Caco-2 (cell line): ENCODE data around the gene BEND3. TPM values are rescaled to one million over a fixed set of nuclear protein-coding genes. Genes with fewer than 3 reads are reported as not detected.

Experiments used
- BruUV-seq: library from RNA; stranded (reverse); fragments of 400-500 nt; replicated peaks from 2 replicates; lab custom pipeline; 2021; lab: Mats Ljungman, UMichigan
- CTCF ChIA-PET: fragments of 300-600 bp; sonication (Branson Sonifier 250); formaldehyde crosslinking; loops from one replicate; lab custom pipeline; 2022; ENCODE audit warnings: antibody characterized with exemption; lab: Charles Lee
- POLR2A ChIA-PET: fragments of 300-600 bp; sonication (Branson Sonifier 250); formaldehyde crosslinking; loops from one replicate; lab custom pipeline; 2022; ENCODE audit warnings: antibody characterized with exemption; lab: Charles Lee
- DNase-seq, 2 experiments: peaks; one replicate each; pipeline versions ENCODE4 v3.0.0 to v3.0.0-alpha.2; 2020 to 2022
- H3K27me3 ChIP-seq: replicated peaks from 2 replicates; pipeline ENCODE4 v1.6.0; 2011; ENCODE audit warnings: low read length; ENCODE audit not compliant: control insufficient read depth, insufficient read depth
- H3K36me3 ChIP-seq: 2 replicates; pipeline ENCODE4 v1.5.1; 2011; ENCODE audit warnings: low read length; ENCODE audit not compliant: control insufficient read depth, insufficient read depth
- H3K4me1 ChIP-seq: fragments of 250-450 bp; sonication (Bioruptor Pico); 2 replicates; pipeline ENCODE4 v1.5.1; 2020; ENCODE audit warnings: mild to moderate bottlenecking
- H3K4me3 ChIP-seq: 2 replicates; pipeline ENCODE4 v1.5.1; 2011; ENCODE audit warnings: low read depth, mild to moderate bottlenecking, control low read depth, low read length
- H3K9me3 ChIP-seq: fragments of 250-450 bp; sonication (Bioruptor Pico); 2 replicates; pipeline ENCODE4 v1.5.1; 2020; ENCODE audit warnings: mild to moderate bottlenecking, moderate library complexity
- H3K27ac Mint-ChIP-seq: one replicate; pipeline ENCODE4 v1.8.0; 2022; ENCODE audit warnings: mixed read lengths; ENCODE audit not compliant: unreplicated experiment
- H3K27me3 Mint-ChIP-seq: one replicate; pipeline ENCODE4 v1.8.0; 2022; ENCODE audit warnings: mixed read lengths; ENCODE audit not compliant: insufficient read depth, unreplicated experiment
- H3K36me3 Mint-ChIP-seq: one replicate; pipeline ENCODE4 v1.8.0; 2022; ENCODE audit warnings: mild to moderate bottlenecking, mixed read lengths; ENCODE audit not compliant: insufficient read depth, unreplicated experiment
- H3K4me1 Mint-ChIP-seq: one replicate; pipeline ENCODE4 v1.8.0; 2022; ENCODE audit warnings: low read depth, mixed read lengths; ENCODE audit not compliant: unreplicated experiment
- H3K4me3 Mint-ChIP-seq: one replicate; pipeline ENCODE4 v1.8.0; 2022; ENCODE audit warnings: mild to moderate bottlenecking, moderate library complexity, mixed read lengths; ENCODE audit not compliant: unreplicated experiment
- H3K9me3 Mint-ChIP-seq: one replicate; pipeline ENCODE4 v1.8.0; 2022; ENCODE audit warnings: mixed read lengths; ENCODE audit not compliant: unreplicated experiment
- intact Hi-C: fragments of 100-400 bp; cut with micrococcal nuclease; formaldehyde crosslinking; loops from one replicate; pipeline ENCODE4 v1.10.0; 2022; ENCODE audit not compliant: unreplicated experiment
- total RNA-seq: library from RNA; stranded (reverse); gene quantifications from 2 replicates; pipeline ENCODE4 v1.2.3, GENCODE V29; 2022
- TF ChIP-seq, protein P1 (sequence below), 2 experiments: fragments of 200-600 bp in 1 of 2; IDR thresholded peaks; 1 replicate in 1 of 2; 2 replicates in 1 of 2; pipeline versions ENCODE4 v1.5.1 to v1.8.0; 2011 to 2022; ENCODE audit warnings: antibody characterized with exemption in 1 of 2, control low read depth in 1 of 2, inconsistent platforms in 1 of 2, low read depth in 1 of 2, low read length in 1 of 2, mild to moderate bottlenecking in 1 of 2, moderate library complexity in 1 of 2; ENCODE audit not compliant: insufficient read depth in 1 of 2, severe bottlenecking in 1 of 2, unreplicated experiment in 1 of 2

BEND3 gene
- total RNA-seq, 1 experiment from 2014 or later = 8.3 TPM

DNA sequence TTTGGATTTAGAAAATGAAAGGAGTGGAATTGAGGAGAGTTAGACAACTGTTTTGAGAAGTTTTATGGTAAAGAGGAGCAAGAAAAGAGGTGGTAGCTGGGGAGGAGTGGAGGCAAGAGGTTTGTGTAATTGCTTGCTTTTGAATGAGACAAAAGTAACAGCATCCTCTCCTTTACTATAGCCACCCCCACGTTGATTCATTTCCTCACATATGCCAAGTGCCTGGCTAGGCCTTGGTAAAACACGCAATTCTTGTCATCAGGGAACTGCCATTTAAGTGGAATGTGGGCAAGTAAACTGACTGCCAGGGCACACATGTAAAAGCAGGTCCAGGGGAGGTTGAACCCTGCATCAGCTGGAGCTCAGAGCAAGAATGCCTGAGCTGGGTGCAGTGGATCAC lies 83.3 kb downstream of the BEND3 start:
- no peaks in the 10 kb centered on the region for H3K27me3 Mint-ChIP-seq
- no peak overlapping the region for H3K27ac Mint-ChIP-seq
- no peaks in the 10 kb centered on the region for H3K9me3 Mint-ChIP-seq
- Histone ChIP-seq H3K9me3 (no peaks in the 10 kb centered on the region), H3K36me3 (no peaks in the 10 kb centered on the region), H3K4me3 (no peak overlapping the region), H3K27me3 (no peaks in the 10 kb centered on the region), H3K4me1 (no peaks in the 10 kb centered on the region)
- ChIA-PET CTCF (no interaction called here), POLR2A (no interaction called here)
- no peak overlapping the region for H3K4me3 Mint-ChIP-seq
- no peak for DNase-seq
- no TSS peak for BruUV-seq
- H3K36me3 Mint-ChIP-seq = peaks cover 15% of the 10 kb centered on the region
- TF ChIP-seq, protein P1, sequence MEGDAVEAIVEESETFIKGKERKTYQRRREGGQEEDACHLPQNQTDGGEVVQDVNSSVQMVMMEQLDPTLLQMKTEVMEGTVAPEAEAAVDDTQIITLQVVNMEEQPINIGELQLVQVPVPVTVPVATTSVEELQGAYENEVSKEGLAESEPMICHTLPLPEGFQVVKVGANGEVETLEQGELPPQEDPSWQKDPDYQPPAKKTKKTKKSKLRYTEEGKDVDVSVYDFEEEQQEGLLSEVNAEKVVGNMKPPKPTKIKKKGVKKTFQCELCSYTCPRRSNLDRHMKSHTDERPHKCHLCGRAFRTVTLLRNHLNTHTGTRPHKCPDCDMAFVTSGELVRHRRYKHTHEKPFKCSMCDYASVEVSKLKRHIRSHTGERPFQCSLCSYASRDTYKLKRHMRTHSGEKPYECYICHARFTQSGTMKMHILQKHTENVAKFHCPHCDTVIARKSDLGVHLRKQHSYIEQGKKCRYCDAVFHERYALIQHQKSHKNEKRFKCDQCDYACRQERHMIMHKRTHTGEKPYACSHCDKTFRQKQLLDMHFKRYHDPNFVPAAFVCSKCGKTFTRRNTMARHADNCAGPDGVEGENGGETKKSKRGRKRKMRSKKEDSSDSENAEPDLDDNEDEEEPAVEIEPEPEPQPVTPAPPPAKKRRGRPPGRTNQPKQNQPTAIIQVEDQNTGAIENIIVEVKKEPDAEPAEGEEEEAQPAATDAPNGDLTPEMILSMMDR (IDR thresholded peaks at IDR 0.05; ENCODE audit: insufficient read depth in 1 of 2, low read depth in 1 of 2, low read length in 1 of 2, severe bottlenecking in 1 of 2, unreplicated experiment in 1 of 2) = no peak
- intact Hi-C loops = no loop called here
- no peaks in the 10 kb centered on the region for H3K4me1 Mint-ChIP-seq

DNA sequence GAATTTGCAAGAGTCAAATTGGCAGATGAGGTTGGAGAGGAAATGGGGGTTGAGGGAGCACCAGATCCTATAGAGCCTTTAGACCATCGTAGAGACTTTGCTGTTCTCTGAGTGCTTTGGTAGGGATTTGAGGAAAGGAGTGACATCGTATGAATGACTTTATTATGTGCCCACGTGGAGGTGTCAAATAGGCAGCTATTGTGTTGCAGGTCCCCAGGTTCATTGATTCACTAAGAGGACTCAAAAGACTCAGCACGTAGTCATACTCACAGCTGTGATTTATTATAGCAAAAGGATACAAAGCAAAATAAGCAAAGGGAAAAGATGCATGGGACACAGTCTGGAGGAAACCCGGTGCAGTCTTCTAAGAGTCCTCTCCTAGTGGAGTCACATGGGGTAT lies 85.2 kb downstream of the BEND3 start:
- no peak for DNase-seq
- no peaks in the 10 kb centered on the region for H3K9me3 ChIP-seq
- intact Hi-C loops = no loop called here
- no peaks in the 10 kb centered on the region for H3K27me3 Mint-ChIP-seq
- peaks cover 19% of the 10 kb centered on the region for H3K36me3 Mint-ChIP-seq
- H3K4me1 ChIP-seq = no peaks in the 10 kb centered on the region
- H3K4me3 Mint-ChIP-seq = peak overlapping the region; percentile 97
- BruUV-seq = no TSS peak
- no peaks in the 10 kb centered on the region for H3K36me3 ChIP-seq
- POLR2A ChIA-PET = no interaction called here
- CTCF ChIA-PET = interaction anchor here (0.6 kb wide), 1 partner anchor 425 kb away, joined by 5 read pairs; no protein-coding TSS in a partner anchor
- H3K4me3 ChIP-seq = no peak overlapping the region
- no peaks in the 10 kb centered on the region for H3K4me1 Mint-ChIP-seq
- H3K27ac Mint-ChIP-seq = no peak overlapping the region
- TF ChIP-seq, protein P1 (IDR thresholded peaks at IDR 0.05; ENCODE audit: insufficient read depth in 1 of 2, low read depth in 1 of 2, low read length in 1 of 2, severe bottlenecking in 1 of 2, unreplicated experiment in 1 of 2) = no peak
- no peaks in the 10 kb centered on the region for H3K27me3 ChIP-seq
- H3K9me3 Mint-ChIP-seq = no peaks in the 10 kb centered on the region

DNA sequence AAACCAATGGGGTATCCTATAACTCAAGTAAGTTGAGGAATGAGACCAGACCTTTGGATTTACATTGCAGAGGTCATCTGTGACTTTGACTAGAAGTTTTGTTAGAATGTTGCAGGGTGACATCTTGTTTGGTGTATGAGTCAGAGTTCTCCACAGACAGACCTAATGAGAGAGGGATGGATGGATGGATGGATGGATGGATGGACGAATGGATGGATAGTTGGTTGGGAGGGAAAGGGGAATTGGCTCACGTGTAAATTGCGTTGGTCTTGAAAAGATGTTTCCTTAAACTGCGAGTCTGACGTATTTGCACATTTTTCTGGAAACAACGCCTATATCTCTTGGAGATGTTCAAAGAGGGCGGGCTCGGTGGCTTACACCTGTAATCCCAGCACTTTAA lies 88.3 kb downstream of the BEND3 start:
- no peaks in the 10 kb centered on the region for H3K9me3 Mint-ChIP-seq
- intact Hi-C loops = no loop called here
- H3K4me1 Mint-ChIP-seq = no peaks in the 10 kb centered on the region
- H3K4me1 ChIP-seq = no peaks in the 10 kb centered on the region
- H3K27me3 ChIP-seq = no peaks in the 10 kb centered on the region
- peaks cover 18% of the 10 kb centered on the region for H3K36me3 Mint-ChIP-seq
- H3K4me3 Mint-ChIP-seq = peak overlapping the region; percentile 97
- no peak overlapping the region for H3K27ac Mint-ChIP-seq
- ChIA-PET POLR2A (no interaction called here), CTCF (interaction anchor here (0.6 to 1.1 kb wide), 2 partner anchors 87 to 276 kb away, joined by 3 to 4 read pairs; no protein-coding TSS in a partner anchor)
- H3K4me3 ChIP-seq = no peak overlapping the region
- no peak for DNase-seq
- TF ChIP-seq, protein P1 (IDR thresholded peaks at IDR 0.05; ENCODE audit: insufficient read depth in 1 of 2, low read depth in 1 of 2, low read length in 1 of 2, severe bottlenecking in 1 of 2, unreplicated experiment in 1 of 2) = no peak
- H3K27me3 Mint-ChIP-seq = no peaks in the 10 kb centered on the region
- H3K36me3 ChIP-seq = no peaks in the 10 kb centered on the region
- H3K9me3 ChIP-seq = no peaks in the 10 kb centered on the region
- no TSS peak for BruUV-seq
